GM12864 (cell line): Measurements from ENCODE around the gene PLEKHH1.
A peak's percentile ranks its signal among the peaks of the same experiment; 100 is the strongest.

Experiments used
- DNase-seq: peaks from one replicate; pipeline ENCODE4 v3.0.0-alpha.2; 2011; ENCODE audit warnings: low read depth
- H3K4me3 ChIP-seq: 2 replicates; pipeline ENCODE4 v1.5.1; 2011; ENCODE audit warnings: mild to moderate bottlenecking, low read depth, low read length, control low read depth
- CTCF ChIP-seq: IDR thresholded peaks from 2 replicates; pipeline ENCODE4 v1.5.1; 2011; ENCODE audit warnings: low read depth, mild to moderate bottlenecking, moderate library complexity, low read length, control low read depth, inconsistent platforms; ENCODE audit errors: missing control alignments

Gene PLEKHH1

GRCh38 chr14:67569011-67569650 is 36.0 kb downstream of the PLEKHH1 start:
- TF ChIP-seq CTCF, result no peak
- no peak overlapping the region for H3K4me3 ChIP-seq
- no peak for DNase-seq

DNA sequence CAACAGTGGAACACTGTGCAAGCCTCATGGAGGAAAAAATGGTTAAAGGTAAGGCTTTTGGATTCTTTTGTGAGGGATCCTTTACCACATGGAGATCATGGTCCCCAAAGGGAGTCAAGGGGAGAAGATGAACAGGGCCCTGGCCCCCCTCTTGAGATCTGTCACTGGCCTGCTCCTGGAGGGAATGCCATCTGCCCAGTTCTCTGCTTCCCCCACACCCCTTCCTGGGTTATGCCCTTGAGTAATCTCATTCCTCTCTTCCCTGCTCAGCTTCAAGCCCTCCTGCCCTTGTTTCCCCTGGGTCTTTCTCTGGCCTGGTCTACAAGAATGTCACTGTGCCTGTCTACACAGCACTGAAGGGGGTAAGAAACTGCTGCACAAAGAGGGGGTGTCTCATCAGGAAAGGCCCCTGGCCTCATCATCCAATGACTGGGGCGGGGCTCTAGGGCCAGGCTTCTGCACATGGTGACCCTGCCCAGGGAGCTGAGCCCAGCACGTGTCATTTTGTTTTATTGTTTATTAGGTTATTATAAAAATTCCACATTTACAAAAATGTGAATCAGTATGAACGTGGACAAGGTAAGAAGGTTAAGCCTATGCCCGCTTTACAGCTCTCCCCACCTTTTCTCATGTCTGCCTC is 36.7 kb downstream of the PLEKHH1 start:
- no peak for DNase-seq
- TF ChIP-seq CTCF, result no peak
- H3K4me3 ChIP-seq, result no peak overlapping the region

DNA sequence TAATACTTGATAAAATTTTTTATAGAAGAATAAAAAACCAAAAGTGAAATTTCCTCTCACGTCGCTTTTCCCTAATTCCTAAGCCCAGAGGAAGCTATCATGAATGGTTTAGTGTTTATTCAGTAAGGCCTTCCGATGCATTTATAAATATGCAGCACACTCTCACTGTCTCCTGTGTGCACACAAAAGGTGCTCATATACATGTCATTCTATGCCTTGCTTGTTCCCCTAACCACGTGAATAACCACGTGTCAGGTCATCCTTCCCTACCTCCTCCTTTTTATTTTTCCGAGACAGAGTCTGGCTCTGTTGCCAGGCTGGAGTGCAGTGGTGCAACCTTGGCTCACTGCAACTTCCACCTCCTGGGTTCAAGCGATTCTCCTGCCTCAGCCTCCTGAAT is 37.4 kb downstream of the PLEKHH1 start:
- no peak for TF ChIP-seq CTCF
- H3K4me3 ChIP-seq, result no peak overlapping the region
- DNase-seq, result no peak

- peak; percentile 18 for DNase-seq
- peak; percentile 89 for TF ChIP-seq CTCF
- H3K4me3 ChIP-seq, result no peak overlapping the region
Observed at GRCh38 chr14:67571275-67571990, 38.3 kb downstream of the PLEKHH1 start.

DNA sequence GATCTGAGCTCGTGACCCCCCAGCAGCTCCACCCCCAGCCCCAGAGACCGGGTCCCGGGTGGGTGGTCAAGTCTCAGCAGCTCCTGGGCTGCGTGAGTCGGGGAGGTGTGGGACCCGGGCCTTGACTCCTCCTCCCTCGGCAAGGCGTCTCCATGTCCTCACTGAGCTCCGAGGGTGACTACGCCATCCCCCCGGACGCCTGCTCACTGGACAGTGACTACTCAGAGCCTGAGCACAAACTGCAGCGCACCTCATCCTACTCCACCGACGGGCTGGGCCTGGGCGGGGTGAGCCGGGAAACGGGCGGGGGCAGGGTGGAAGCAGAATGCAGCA is 38.9 kb downstream of the PLEKHH1 start:
- DNase-seq, result no peak
- no peak for TF ChIP-seq CTCF
- no peak overlapping the region for H3K4me3 ChIP-seq

DNA sequence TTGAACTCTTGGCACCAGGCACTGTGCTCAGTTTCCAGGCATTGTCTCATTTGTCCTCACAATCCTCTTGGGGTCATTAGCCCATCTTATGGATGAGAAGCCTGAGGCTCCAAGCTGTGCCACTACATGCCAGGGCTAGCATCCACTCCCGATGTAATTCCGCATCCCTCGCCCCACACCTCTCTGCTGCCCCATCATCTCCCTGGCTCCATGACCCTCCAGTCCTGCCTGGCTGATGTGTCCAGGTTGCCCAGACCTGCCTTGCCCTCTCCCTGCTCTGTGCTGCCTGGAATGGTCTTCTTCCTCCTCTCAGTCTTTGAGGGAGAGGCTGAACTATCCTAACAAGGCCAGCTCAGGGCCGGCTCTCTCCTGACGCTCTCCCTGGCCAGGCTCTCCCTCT is 39.5 kb downstream of the PLEKHH1 start:
- H3K4me3 ChIP-seq, result no peak overlapping the region
- no peak for DNase-seq

More for the DNA sequence above, 39.5 kb downstream of the PLEKHH1 start:
- TF ChIP-seq CTCF, result no peak
